ENCODE data around the gene TP73. TPM values are rescaled to one million over a fixed set of nuclear protein-coding genes. Genes with fewer than 3 reads are reported as not detected.

Gene TP73
- total RNA-seq, 1 experiment from 2014 or later, result 19.2 TPM

- H3K27me3 ChIP-seq (ENCODE audit: insufficient read depth, low read length), result no peaks in the 10 kb centered on the region
- H3K9me3 ChIP-seq (ENCODE audit: control insufficient read depth in 1 of 2, insufficient read depth in 1 of 2, low read depth in 1 of 2, low read length in 2 of 2), result no peaks in the 10 kb centered on the region
- ChIA-PET CTCF (no interaction called here), RAD21 (ENCODE audit: low non-redundant PET in 1 of 2, low total read pairs in 2 of 2, uncharacterized antibody in 2 of 2, unreplicated experiment in 2 of 2) (no interaction called here), POLR2A (no interaction called here)
- intact Hi-C loops (cut with micrococcal nuclease), result no loop called here
- no peaks in the 10 kb centered on the region for H4K20me1 ChIP-seq (ENCODE audit: insufficient read depth)
- ATAC-seq, result no peak
- 0 out of 4 replicates have a peak, but pooled peaks cover 0 to 2% of the 10 kb centered on the region in 2 experiments for H3K4me1 ChIP-seq (ENCODE audit: control insufficient read depth in 1 of 2, insufficient read depth in 2 of 2, low read length in 2 of 2)
- no peak overlapping the region for H2AFZ ChIP-seq (ENCODE audit: low read depth, low read length, poor library complexity, severe bottlenecking)
- no peak overlapping the region for H3K4me3 ChIP-seq (replicated peaks in 1 of 2; ENCODE audit: low read depth in 1 of 2, low read length in 2 of 2)
- BruUV-seq (replicated peaks), result no TSS peak
- no peaks in the 10 kb centered on the region for H3K9me2 ChIP-seq (ENCODE audit: insufficient read depth)
- no peak overlapping the region for H3K9ac ChIP-seq (ENCODE audit: low read length)
- DNase-seq (ENCODE audit: low read depth, low spot score), result no peak
- H3K79me2 ChIP-seq (ENCODE audit: insufficient read depth, low read length), result no peaks in the 10 kb centered on the region
- peaks cover 19 to 28% of the 10 kb centered on the region in 2 experiments; a peak in 3 of 4 replicates for H3K36me3 ChIP-seq (ENCODE audit: control insufficient read depth in 1 of 2, insufficient read depth in 2 of 2, low read length in 2 of 2)
- no peak overlapping the region for H3K27ac ChIP-seq (ENCODE audit: low read depth, low read length)
- TF ChIP-seq ZNF274 (IDR thresholded peaks at IDR 0.05; ENCODE audit: low read depth, low read length) (no peak), YY1 (IDR thresholded peaks at IDR 0.05; ENCODE audit: extremely low read depth, insufficient replicate concordance, low read depth, low read length) (no peak), ZFX (IDR thresholded peaks at IDR 0.05) (no peak), JUND (IDR thresholded peaks at IDR 0.05) (no peak), EZH2 (IDR thresholded peaks at IDR 0.05) (no peak), TCF7L2 (IDR thresholded peaks at IDR 0.05; ENCODE audit: borderline replicate concordance, extremely low read depth, insufficient read depth, insufficient read length) (no peak), CBX3 (IDR thresholded peaks at IDR 0.05; ENCODE audit: low read depth) (no peak), SRF (IDR thresholded peaks at IDR 0.05; ENCODE audit: low read depth) (no peak), FOSL1 (IDR thresholded peaks at IDR 0.05; ENCODE audit: low read depth) (no peak), POLR2A (IDR thresholded peaks at IDR 0.05; ENCODE audit: borderline replicate concordance, extremely low read depth, insufficient read depth, insufficient read length) (no peak), MAX (IDR thresholded peaks at IDR 0.05) (no peak), SIN3A (IDR thresholded peaks at IDR 0.05; ENCODE audit: low read depth) (no peak), POLR2AphosphoS5 (IDR thresholded peaks at IDR 0.05; ENCODE audit: low read depth, low read length) (no peak), ELF1 (IDR thresholded peaks at IDR 0.05; ENCODE audit: borderline replicate concordance, low read depth) (no peak), EZH2phosphoT487 (IDR thresholded peaks at IDR 0.05; ENCODE audit: borderline replicate concordance) (no peak)
- TF ChIP-seq, protein P1, sequence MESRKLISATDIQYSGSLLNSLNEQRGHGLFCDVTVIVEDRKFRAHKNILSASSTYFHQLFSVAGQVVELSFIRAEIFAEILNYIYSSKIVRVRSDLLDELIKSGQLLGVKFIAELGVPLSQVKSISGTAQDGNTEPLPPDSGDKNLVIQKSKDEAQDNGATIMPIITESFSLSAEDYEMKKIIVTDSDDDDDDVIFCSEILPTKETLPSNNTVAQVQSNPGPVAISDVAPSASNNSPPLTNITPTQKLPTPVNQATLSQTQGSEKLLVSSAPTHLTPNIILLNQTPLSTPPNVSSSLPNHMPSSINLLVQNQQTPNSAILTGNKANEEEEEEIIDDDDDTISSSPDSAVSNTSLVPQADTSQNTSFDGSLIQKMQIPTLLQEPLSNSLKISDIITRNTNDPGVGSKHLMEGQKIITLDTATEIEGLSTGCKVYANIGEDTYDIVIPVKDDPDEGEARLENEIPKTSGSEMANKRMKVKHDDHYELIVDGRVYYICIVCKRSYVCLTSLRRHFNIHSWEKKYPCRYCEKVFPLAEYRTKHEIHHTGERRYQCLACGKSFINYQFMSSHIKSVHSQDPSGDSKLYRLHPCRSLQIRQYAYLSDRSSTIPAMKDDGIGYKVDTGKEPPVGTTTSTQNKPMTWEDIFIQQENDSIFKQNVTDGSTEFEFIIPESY (IDR thresholded peaks at IDR 0.05; ENCODE audit: extremely low read depth, insufficient replicate concordance, low read length), result no peak
- TF ChIP-seq, protein P2, sequence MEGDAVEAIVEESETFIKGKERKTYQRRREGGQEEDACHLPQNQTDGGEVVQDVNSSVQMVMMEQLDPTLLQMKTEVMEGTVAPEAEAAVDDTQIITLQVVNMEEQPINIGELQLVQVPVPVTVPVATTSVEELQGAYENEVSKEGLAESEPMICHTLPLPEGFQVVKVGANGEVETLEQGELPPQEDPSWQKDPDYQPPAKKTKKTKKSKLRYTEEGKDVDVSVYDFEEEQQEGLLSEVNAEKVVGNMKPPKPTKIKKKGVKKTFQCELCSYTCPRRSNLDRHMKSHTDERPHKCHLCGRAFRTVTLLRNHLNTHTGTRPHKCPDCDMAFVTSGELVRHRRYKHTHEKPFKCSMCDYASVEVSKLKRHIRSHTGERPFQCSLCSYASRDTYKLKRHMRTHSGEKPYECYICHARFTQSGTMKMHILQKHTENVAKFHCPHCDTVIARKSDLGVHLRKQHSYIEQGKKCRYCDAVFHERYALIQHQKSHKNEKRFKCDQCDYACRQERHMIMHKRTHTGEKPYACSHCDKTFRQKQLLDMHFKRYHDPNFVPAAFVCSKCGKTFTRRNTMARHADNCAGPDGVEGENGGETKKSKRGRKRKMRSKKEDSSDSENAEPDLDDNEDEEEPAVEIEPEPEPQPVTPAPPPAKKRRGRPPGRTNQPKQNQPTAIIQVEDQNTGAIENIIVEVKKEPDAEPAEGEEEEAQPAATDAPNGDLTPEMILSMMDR (IDR thresholded peaks at IDR 0.05 in 2 of 3, conservative IDR thresholded peaks at IDR 0.05 in 1 of 3; ENCODE audit: borderline replicate concordance in 1 of 3, insufficient read depth in 1 of 3, low read depth in 2 of 3, low read length in 2 of 3), result no peak
- TF ChIP-seq, protein P3, sequence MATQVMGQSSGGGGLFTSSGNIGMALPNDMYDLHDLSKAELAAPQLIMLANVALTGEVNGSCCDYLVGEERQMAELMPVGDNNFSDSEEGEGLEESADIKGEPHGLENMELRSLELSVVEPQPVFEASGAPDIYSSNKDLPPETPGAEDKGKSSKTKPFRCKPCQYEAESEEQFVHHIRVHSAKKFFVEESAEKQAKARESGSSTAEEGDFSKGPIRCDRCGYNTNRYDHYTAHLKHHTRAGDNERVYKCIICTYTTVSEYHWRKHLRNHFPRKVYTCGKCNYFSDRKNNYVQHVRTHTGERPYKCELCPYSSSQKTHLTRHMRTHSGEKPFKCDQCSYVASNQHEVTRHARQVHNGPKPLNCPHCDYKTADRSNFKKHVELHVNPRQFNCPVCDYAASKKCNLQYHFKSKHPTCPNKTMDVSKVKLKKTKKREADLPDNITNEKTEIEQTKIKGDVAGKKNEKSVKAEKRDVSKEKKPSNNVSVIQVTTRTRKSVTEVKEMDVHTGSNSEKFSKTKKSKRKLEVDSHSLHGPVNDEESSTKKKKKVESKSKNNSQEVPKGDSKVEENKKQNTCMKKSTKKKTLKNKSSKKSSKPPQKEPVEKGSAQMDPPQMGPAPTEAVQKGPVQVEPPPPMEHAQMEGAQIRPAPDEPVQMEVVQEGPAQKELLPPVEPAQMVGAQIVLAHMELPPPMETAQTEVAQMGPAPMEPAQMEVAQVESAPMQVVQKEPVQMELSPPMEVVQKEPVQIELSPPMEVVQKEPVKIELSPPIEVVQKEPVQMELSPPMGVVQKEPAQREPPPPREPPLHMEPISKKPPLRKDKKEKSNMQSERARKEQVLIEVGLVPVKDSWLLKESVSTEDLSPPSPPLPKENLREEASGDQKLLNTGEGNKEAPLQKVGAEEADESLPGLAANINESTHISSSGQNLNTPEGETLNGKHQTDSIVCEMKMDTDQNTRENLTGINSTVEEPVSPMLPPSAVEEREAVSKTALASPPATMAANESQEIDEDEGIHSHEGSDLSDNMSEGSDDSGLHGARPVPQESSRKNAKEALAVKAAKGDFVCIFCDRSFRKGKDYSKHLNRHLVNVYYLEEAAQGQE (IDR thresholded peaks at IDR 0.05; ENCODE audit: low read depth), result no peak
- H3K4me2 ChIP-seq (ENCODE audit: low read length), result no peak overlapping the region
Measured at GRCh38 chr1:3632716-3633343, 19.5 kb upstream of the TP73 start.
